Uterus (tissue), 2 donors: Measurements from ENCODE around the gene ARAP3.

Experiments
- POLR2A ChIP-seq, 2 donors: fragments of 450-650 bp; IDR thresholded peaks; one replicate each; pipeline ENCODE4 v1.6.1; 2016; ENCODE audit warnings: antibody characterized with exemption in 2 of 2, mild to moderate bottlenecking in 1 of 2, moderate library complexity in 1 of 2
- TF ChIP-seq, protein P1 (sequence below), 4 experiments: fragments of 200-600 bp in 2 of 4; fragments of 450-650 bp in 2 of 4; sonication (generic) in 2 of 4; IDR thresholded peaks; one replicate each; pipeline ENCODE4 v1.5.1; 2016 to 2019; ENCODE audit warnings: antibody characterized with exemption in 4 of 4, mild to moderate bottlenecking in 2 of 4, moderate library complexity in 1 of 4

DNA sequence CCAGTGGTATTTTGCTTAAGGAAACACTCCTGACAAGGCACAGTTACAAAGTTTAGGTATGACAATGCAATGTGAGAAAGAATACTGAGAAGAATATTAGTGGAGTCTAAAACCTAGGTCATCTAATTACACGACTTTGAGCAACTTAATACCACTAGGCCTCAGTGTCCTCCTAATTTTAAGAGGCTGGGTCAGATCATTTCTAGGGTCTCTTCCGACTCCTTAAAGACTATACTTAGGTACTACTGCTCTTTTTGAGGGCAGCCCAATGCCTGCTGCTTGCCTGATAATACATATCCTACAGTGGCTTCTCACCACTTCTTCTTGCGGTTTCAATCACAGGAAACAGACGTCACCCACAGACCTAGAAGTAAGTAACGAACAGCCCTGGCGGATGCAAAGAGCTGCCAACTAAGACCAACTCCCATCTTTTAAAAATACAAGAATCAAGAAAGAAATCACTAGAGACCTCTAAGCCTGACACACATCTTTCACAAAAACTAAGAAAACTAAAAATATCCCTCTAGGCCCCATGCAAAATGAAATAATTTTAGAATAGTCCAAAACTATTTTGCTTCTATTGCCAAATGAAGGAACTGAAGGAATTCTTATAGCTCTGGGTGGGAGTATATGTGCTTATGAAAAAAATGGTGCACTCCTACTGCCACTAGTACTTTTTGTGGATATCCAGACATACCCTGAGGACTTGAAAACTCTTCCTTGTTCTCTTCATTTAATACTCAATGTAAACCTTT is 76.3 kb downstream of the ARAP3 start:
- TF ChIP-seq, protein P1, sequence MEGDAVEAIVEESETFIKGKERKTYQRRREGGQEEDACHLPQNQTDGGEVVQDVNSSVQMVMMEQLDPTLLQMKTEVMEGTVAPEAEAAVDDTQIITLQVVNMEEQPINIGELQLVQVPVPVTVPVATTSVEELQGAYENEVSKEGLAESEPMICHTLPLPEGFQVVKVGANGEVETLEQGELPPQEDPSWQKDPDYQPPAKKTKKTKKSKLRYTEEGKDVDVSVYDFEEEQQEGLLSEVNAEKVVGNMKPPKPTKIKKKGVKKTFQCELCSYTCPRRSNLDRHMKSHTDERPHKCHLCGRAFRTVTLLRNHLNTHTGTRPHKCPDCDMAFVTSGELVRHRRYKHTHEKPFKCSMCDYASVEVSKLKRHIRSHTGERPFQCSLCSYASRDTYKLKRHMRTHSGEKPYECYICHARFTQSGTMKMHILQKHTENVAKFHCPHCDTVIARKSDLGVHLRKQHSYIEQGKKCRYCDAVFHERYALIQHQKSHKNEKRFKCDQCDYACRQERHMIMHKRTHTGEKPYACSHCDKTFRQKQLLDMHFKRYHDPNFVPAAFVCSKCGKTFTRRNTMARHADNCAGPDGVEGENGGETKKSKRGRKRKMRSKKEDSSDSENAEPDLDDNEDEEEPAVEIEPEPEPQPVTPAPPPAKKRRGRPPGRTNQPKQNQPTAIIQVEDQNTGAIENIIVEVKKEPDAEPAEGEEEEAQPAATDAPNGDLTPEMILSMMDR (IDR thresholded peaks at IDR 0.05) = no peak
- no peak for TF ChIP-seq POLR2A (IDR thresholded peaks at IDR 0.05)
